ENCODE results near the gene MYOM1.

The MYOM1 gene

GRCh38 chr18:3147935-3148554 is 71.7 kb downstream of the MYOM1 start:
- no peak for DNase-seq

GRCh38 chr18:3140986-3141639 is 78.7 kb downstream of the MYOM1 start:
- DNase-seq = no peak

GRCh38 chr18:3140342-3140741 is 79.4 kb downstream of the MYOM1 start:
- DNase-seq = no peak

GRCh38 chr18:3139406-3139805 is 80.4 kb downstream of the MYOM1 start:
- no peak for DNase-seq

GRCh38 chr18:3138274-3138975 is 81.3 kb downstream of the MYOM1 start:
- DNase-seq = no peak

- DNase-seq = no peak
Observed at GRCh38 chr18:3135536-3135935, 84.2 kb downstream of the MYOM1 start.

GRCh38 chr18:3132700-3133099 is 87.1 kb downstream of the MYOM1 start:
- no peak for DNase-seq

- no peak for DNase-seq
Observed at GRCh38 chr18:3130344-3130743, 89.4 kb downstream of the MYOM1 start.

- no peak for DNase-seq
Observed at GRCh38 chr18:3129053-3129864, 90.5 kb downstream of the MYOM1 start.

- DNase-seq = no peak
Observed at GRCh38 chr18:3126457-3127097, 93.2 kb downstream of the MYOM1 start.

- DNase-seq = no peak
Observed at GRCh38 chr18:3124822-3125221, 94.9 kb downstream of the MYOM1 start.

GRCh38 chr18:3122851-3123250 is 96.9 kb downstream of the MYOM1 start:
- no peak for DNase-seq

GRCh38 chr18:3121259-3121658 is 98.5 kb downstream of the MYOM1 start:
- no peak for DNase-seq

- DNase-seq = no peak
Observed at GRCh38 chr18:3120356-3120755, 99.4 kb downstream of the MYOM1 start.

- DNase-seq = no peak
Observed at GRCh38 chr18:3119401-3120341, 100.1 kb downstream of the MYOM1 start.

GRCh38 chr18:3118195-3119010 is 101.4 kb downstream of the MYOM1 start:
- DNase-seq = no peak

- DNase-seq = no peak
Observed at GRCh38 chr18:3117493-3118192, 102.1 kb downstream of the MYOM1 start.

GRCh38 chr18:3115447-3116030 is 104.2 kb downstream of the MYOM1 start:
- no peak for DNase-seq

- no peak for DNase-seq
Observed at GRCh38 chr18:3114451-3114850, 105.3 kb downstream of the MYOM1 start.

GRCh38 chr18:3114026-3114425 is 105.7 kb downstream of the MYOM1 start:
- DNase-seq = no peak
